Choroid plexus epithelial cell (primary cell): Measurements from ENCODE around the gene TPK1.
A peak's percentile ranks its signal among the peaks of the same experiment; 100 is the strongest.

Source experiments
- DNase-seq: peaks from one replicate; pipeline ENCODE4 v3.0.0-alpha.2; 2010; ENCODE audit warnings: low read depth
- H3K4me3 ChIP-seq: 2 replicates; pipeline ENCODE4 v1.5.1; 2011; ENCODE audit warnings: low read depth, mild to moderate bottlenecking, control low read depth, low read length, moderate library complexity
- CTCF ChIP-seq: conservative IDR thresholded peaks from 2 replicates; pipeline ENCODE4 v1.5.1; 2011; ENCODE audit warnings: low read depth, mild to moderate bottlenecking, control low read depth, inconsistent platforms, low read length, moderate library complexity

Gene TPK1

GRCh38 chr7:144672869-144673268, 163.0 kb downstream of the TPK1 start:
- TF ChIP-seq CTCF: no peak
- DNase-seq: no peak
- H3K4me3 ChIP-seq: no peak overlapping the region

DNA sequence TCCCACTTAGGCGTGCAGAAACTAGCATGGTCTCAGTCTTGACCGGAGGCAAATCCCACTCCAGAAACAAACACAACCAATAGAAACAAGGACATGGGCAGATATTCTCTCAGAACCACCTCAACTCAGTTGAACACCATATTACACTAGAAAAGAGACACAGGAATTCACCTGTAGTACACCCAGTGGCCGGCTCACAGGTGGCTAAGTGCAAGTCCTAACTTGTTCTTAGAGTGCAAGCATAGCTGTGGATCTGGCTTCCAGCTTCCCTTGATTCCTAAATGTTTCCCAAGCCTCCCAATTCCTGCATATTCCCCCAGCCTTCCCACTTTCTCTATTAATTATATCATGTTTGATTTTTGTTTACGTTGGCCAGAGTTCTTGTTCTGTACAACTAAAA, 164.4 kb downstream of the TPK1 start:
- no peak overlapping the region for H3K4me3 ChIP-seq
- DNase-seq: no peak
- TF ChIP-seq CTCF: no peak

DNA sequence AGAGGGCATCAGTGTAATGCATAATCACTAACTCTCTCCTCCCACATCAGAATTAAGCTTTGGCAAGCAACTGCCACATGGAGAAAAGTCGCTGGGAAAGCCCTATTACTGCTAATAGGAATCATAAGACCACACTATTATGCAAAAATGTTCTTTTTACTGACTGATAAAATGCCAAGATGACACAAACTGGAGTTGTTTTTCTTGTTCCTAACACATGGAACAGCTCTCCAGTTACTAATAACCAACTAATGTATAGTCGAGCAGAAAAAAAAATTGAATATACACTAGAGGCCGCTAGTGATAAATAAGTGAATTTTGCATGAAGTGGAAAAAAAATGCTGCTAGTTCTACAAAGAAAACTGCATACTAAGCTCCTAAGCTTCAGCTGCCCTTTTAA, 165.6 kb downstream of the TPK1 start:
- peak; percentile 37 for TF ChIP-seq CTCF
- H3K4me3 ChIP-seq: no peak overlapping the region
- peak; percentile 67 for DNase-seq

- DNase-seq: no peak
- no peak overlapping the region for H3K4me3 ChIP-seq
- TF ChIP-seq CTCF: no peak
Observed at GRCh38 chr7:144668503-144668902, 167.3 kb downstream of the TPK1 start.

DNA sequence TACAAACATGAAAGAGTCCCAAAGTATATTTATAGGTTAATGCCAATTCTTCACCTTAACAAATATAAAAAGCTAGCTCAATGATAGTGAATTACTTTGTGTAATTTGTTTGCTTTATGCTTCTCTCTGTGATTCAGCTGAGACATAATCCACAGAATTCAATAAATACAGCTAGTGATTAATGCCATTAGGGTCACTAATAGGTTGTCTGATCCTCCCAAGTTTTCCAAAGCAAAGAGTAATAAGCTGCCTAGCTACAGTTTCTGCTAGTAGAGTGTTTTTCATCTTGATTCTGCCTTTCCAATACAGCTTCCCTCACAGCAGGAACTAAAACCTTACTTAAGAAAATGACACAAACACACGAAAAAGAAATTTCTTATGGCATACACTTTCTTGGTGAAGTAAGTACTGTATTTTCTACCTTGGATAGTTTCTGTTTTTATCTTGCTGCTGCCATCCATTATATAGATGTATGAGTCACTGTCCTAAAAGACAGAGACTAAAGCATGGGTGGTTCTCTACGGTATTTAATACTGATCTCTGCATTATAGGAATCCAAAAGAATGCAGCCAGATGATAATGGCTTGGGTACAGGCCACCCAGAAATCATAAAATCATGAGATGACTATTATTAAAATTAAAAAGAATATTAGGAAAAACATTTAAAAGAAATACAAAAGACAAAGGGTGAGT, 170.0 kb downstream of the TPK1 start:
- peak; percentile 12 for DNase-seq
- no peak overlapping the region for H3K4me3 ChIP-seq
- no peak for TF ChIP-seq CTCF

- no peak for DNase-seq
- no peak for TF ChIP-seq CTCF
- H3K4me3 ChIP-seq: no peak overlapping the region
Observed at GRCh38 chr7:144659211-144659610, 176.6 kb downstream of the TPK1 start.

DNA sequence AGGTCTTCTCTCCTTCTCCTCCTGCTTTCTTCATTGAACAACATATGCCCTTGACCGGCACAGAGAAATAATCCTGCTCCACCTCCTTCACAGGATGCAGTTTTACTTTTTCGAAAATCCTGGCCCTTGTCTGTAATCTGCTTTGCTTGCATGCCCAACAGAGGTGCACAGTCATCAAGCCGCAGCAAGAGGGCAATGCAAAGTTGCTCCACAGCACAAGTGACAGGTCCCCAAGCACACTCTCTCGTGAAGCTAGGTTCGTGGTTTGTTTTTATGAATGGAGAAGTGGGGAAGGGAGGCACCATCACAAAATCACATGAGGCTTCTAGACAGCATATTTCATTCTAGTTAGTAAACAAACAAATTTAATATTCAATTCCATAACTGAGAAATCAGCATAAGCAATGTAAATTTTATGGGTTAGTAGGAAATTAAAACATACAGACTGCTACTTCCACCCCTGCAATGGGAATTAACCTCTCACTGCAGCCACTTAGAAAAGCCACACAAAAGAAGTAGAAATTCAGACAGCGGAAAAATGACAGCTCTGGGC, 178.8 kb downstream of the TPK1 start:
- DNase-seq: no peak
- TF ChIP-seq CTCF: no peak
- no peak overlapping the region for H3K4me3 ChIP-seq
